NCI-H2196 (cell line): ENCODE data around the gene OGDH.
A peak's percentile ranks its signal among the peaks of the same experiment; 100 is the strongest.
"Not testable (repeated sequence)": the region's sequence is repeated elsewhere in the genome, so short reads cannot be mapped to it uniquely, and the experiment has no call there.

Experiments used
- DNase-seq: peaks from one replicate; lab custom pipeline; 2025; ENCODE audit not compliant: unreplicated experiment; lab: John Stamatoyannopoulos, UW

OGDH gene

GRCh38 chr7:44580945-44581878 lies 25.2 kb upstream of the OGDH start:
- no peak for DNase-seq

- peak; percentile 99 for DNase-seq
These were observed 24.4 kb upstream of the OGDH start, which contains the start of gene TMED4 for GRCh38 chr7:44581879-44582603. TSS of gene TMED4 (minus strand) at chr7:44582231. CDS start at chr7:44582206, 25 bp downstream.

DNA sequence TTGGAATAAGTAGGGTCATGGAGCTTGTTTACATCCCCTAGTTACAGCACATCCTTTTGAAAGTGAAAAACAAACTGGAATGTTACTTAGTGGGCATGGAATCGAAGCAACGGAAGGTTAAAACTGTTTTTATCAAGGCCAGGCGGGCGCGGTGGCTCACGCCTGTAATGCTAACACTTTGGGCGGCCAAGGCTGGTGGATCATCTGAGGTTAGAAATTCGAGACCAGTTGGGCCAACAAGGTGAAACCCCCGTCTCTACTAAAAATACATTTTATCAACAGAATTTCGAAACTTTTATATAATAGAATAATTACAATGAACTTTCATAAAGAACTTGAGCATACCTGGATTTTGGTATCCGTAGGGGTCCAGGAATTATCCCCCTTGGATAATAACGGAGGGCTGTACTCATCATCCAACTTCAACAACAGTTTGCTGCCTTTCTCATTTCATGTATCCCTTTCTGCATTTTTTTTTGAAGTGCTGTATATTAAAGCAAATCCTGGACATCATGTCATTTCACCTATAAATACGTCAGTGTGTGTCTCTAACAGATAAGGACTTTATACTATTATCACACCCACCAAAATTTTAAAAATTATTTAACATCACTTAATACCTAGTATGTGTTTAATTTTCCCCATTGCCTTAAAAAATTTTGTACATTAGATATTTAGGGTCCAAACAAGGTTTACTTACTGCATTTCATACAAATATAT lies 23.1 kb upstream of the OGDH start:
- DNase-seq: no peak

GRCh38 chr7:44587843-44588711 lies 18.4 kb upstream of the OGDH start:
- peak; percentile 57 for DNase-seq

GRCh38 chr7:44590910-44591309 lies 15.5 kb upstream of the OGDH start:
- DNase-seq: no peak

DNA sequence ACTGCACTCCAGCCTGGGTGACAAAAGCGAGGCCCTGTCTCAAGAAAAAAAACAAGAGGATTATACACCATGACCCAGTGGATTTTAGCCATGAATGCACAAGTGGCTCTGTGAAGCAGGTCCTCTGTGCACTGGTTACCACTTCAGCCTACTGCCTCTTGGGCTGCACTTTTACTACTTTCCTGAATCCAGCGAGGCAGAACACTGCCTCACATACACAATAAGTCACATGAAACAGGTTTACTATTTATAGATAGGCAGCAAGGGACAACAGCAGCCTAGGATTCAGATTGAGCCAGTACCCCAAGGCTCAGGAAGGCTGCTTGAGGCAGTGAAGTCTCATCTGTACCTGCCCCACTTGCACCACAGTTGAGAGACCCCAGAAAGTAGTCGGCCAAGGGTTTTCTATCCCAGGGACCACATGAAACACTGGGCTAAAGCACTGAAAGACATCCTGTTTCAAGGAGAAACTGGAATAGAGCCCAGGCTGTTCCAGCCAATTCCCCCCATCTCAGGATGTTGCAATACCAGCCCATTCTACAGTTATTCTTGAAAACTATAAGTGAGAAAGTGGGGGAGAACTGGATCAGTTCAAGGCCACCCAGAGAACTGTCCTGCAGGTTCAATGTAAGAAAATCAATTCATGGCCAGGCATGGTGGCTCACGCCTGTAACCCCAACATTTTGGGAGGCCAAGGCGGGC lies 10.3 kb upstream of the OGDH start:
- DNase-seq: no peak

DNA sequence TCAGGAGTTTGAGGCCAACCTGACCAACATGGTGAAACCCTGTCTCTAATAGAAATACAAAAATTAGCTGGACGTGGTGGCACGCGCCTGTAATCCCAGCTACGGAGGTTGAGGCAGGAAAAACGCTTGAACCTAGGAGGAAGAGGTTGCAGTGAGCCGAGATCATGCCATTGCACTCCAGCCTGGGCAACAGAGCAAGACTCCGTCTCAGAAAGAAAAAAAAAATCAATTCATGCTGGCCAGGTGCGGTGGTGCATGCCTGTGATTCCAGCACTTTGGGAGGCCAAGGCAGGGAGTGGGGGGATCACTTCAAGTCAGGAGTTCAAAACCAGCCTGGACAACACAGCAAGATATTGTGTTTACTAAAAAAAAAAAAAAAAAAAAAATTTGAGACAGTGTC lies 9.2 kb upstream of the OGDH start:
- DNase-seq: not testable (repeated sequence)

- DNase-seq: no peak
These were observed 7.2 kb upstream of the OGDH start for GRCh38 chr7:44599222-44599621.

GRCh38 chr7:44602576-44602910 lies 3.9 kb upstream of the OGDH start:
- no peak for DNase-seq

DNA sequence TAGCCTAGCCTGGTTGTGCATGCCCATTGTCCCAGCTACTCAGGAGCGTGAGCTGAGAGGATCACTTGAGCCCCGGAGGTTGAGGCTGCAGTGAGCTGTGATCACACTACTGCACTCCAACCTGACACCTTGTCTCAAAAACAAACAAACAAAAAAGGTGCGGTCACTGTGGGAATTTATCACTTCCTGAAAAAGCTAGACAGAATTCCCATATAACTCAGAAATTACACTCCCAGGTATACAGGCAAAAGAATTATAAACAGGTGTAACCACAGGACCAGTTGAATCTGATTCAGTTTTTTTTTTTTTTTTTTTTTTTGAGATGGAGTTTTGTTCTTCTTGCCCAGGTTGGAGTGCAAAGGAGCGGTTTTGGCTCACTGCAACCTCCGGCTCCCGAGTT lies 3.2 kb upstream of the OGDH start:
- DNase-seq: no peak

GRCh38 chr7:44604941-44605340 lies 1.5 kb upstream of the OGDH start:
- no peak for DNase-seq

GRCh38 chr7:44607141-44608068 lies 978 bp downstream of the OGDH start:
- DNase-seq: no peak

GRCh38 chr7:44608916-44609648 lies 2.7 kb downstream of the OGDH start:
- DNase-seq: no peak

GRCh38 chr7:44609829-44610228 lies 3.4 kb downstream of the OGDH start:
- DNase-seq: no peak

- DNase-seq: no peak
These were observed 8.8 kb downstream of the OGDH start for GRCh38 chr7:44615149-44615611.

DNA sequence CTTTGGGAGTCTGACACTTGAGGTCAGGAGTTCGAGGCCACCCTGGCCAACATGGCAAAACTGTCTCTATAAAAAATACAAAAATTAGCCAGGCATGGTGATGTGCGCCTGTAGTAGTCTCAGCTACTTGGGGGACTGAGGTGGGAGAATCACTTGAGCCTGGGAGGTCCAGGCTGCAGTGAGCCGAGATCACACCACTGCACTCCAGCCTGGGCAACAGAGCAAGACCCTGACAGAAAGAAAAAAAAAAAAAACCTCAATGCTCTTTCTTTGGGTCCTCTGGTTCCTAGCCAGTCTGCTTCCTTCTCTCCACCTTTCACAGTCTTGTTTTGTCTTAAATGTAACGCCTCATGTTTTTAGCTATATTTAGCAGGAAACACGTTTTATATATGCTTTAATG lies 9.4 kb downstream of the OGDH start:
- DNase-seq: no peak

GRCh38 chr7:44616545-44616944 lies 10.1 kb downstream of the OGDH start:
- no peak for DNase-seq

DNA sequence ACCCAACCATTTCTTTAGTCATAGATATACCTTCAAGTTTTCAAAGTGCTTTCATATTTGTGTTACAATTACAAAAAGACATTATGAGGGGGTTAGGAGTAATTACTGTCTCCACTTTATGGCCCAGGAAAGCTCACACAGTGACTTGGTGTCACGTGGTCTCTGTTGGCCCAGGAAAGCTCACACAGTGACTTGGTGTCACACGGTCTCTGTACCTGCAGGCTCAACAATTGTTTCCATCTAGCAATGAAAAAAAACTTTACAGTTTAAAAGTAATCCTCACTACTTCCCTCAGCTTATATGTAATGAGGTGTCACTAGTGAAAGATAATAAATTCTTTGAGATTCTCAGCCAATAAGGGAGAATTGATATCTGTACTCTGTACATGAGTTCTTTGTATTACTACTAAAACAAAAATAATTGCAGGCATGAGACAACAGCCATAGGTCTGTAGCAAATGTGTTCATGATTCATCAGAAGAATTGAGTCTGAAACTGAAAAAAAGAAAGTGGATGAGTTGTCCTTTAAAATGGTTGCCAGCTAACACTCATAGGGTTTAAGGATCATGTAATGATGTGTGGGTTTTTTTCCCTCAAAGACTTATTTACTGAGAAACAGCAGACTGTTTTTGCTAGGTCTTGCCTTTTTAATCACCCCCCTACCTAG lies 10.9 kb downstream of the OGDH start:
- DNase-seq: no peak
